Measurements from ENCODE around the gene SPATS2. TPM values are rescaled to one million over a fixed set of nuclear protein-coding genes. Genes with fewer than 3 reads are reported as not detected.

SPATS2 gene
- total RNA-seq, 4 donors from 2014 or later = 5.3 to 7.8 (median 6.7) TPM

DNA sequence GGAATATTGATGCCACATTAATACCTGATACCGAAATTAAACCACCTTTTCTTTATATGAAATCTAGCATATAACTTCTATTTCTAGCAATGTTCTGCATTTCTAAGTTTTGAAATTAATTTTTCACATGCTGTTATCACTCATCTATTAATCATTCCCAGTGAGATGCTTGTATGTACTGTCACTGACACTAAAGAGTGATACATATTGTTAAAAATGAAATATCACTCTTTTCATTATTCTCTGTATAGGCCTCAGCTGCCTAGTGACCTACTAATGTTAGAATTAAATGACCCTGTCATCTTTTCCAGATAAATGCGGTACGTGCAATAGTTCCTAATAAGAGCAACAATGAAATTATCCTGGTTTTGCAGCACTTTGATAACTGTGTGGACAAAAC lies 121.9 kb downstream of the SPATS2 start:
- no peak overlapping the region for H3K27ac ChIP-seq
- H3K27me3 ChIP-seq = no peaks in the 10 kb centered on the region
- no peak overlapping the region for H3K4me3 ChIP-seq
- peaks cover 0 to 11% of the 10 kb centered on the region in 2 donors for H3K36me3 ChIP-seq
- TF ChIP-seq CTCF (IDR thresholded peaks at IDR 0.05 in 4 of 5, conservative IDR thresholded peaks at IDR 0.05 in 1 of 5) (no peak), POLR2A (IDR thresholded peaks at IDR 0.05) (no peak)
- H3K9me3 ChIP-seq = no peaks in the 10 kb centered on the region
- intact Hi-C loops (cut with DNase I; ENCODE audit: low total_unique reads) = no loop called here
- no peak for ATAC-seq
- in situ Hi-C loops (cut with MboI; ENCODE audit: low sequenced_read_pairs in 4 of 4) = no loop called here
- no peak for DNase-seq
- H3K4me1 ChIP-seq = no peaks in the 10 kb centered on the region

DNA sequence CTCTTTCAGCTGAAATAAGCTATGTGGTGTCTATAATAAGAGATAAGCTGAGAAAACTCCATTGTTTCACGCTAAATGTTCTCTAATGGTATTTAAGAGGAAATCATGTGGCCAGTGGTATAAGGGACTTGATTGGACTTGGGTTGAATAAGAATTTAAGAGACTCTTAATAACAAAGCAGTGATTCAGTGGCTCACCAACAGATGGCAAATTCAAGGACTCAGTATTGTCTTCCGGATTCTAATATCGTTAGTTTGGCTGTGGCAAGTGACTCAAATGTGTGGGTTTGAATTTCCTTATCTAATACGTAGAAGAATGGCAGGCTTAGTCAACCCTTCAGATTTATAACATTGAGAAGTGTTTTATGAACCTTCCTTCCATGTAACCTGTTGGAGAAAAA lies 122.5 kb downstream of the SPATS2 start:
- in situ Hi-C loops (cut with MboI; ENCODE audit: low sequenced_read_pairs in 4 of 4) (no loop called here), intact Hi-C loops (cut with DNase I; ENCODE audit: low total_unique reads) (no loop called here)
- no peak for TF ChIP-seq POLR2A (IDR thresholded peaks at IDR 0.05)
- TF ChIP-seq CTCF (IDR thresholded peaks at IDR 0.05 in 4 of 5, conservative IDR thresholded peaks at IDR 0.05 in 1 of 5) = no peak
- Histone ChIP-seq H3K9me3 (no peaks in the 10 kb centered on the region), H3K36me3 (peaks cover 0 to 15% of the 10 kb centered on the region in 2 donors), H3K27me3 (no peaks in the 10 kb centered on the region), H3K27ac (no peak overlapping the region), H3K4me1 (no peaks in the 10 kb centered on the region), H3K4me3 (no peak overlapping the region)
- no peak for DNase-seq
- ATAC-seq = no peak

DNA sequence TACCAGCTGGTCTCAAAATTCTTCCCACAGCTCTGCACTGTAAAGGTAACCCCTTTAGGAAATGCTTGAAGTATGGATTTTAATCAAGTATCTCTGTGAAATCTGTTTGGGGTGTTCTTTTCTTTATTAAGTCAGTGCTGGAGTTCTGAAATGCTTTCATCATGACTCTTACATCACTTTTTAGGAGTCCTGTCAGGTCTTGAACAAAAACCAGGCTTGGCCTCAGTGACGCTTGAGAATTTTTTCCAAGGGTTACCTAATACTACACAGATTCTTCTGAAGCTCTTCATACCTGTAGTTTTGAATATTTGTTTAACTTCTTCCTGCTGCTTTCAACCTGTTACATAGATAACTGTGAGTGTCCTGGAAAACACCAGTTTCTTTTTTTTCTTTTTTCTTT lies 124.6 kb downstream of the SPATS2 start:
- no peak for DNase-seq
- Histone ChIP-seq H3K4me3 (no peak overlapping the region), H3K36me3 (peaks cover 0 to 30% of the 10 kb centered on the region in 2 donors)

DNA sequence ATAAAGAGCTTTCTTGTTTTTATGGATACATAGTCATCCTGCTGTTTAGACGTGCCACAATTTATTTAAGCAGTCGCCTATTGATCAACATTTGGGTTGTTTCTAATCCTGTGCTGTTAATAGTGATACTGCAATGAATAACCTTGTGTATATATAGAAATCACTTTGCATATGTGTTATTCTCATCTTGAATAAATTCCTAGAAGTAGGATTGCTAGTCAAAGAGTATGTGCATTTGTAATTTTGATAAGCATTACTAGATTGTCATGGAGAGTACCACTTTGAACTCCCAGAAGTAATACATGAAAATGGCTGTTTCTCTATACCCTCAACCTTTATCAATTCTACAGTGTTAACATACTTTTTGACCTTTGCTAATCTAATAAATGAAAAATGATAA lies 126.6 kb downstream of the SPATS2 start:
- no peaks in the 10 kb centered on the region for H3K4me1 ChIP-seq
- intact Hi-C loops (cut with DNase I; ENCODE audit: low total_unique reads) (no loop called here), in situ Hi-C loops (cut with MboI; ENCODE audit: low sequenced_read_pairs in 4 of 4) (no loop called here)
- no peak overlapping the region for H3K4me3 ChIP-seq
- DNase-seq (no peak), ATAC-seq (no peak)
- H3K27ac ChIP-seq = no peak overlapping the region
- no peak for TF ChIP-seq POLR2A (IDR thresholded peaks at IDR 0.05)
- TF ChIP-seq CTCF (IDR thresholded peaks at IDR 0.05 in 4 of 5, conservative IDR thresholded peaks at IDR 0.05 in 1 of 5) = no peak
- H3K27me3 ChIP-seq = no peaks in the 10 kb centered on the region
- no peaks in the 10 kb centered on the region for H3K9me3 ChIP-seq
- H3K36me3 ChIP-seq = peaks cover 0 to 36% of the 10 kb centered on the region in 2 donors

More for the DNA sequence above, 124.6 kb downstream of the SPATS2 start:
- no peak for TF ChIP-seq CTCF (IDR thresholded peaks at IDR 0.05 in 4 of 5, conservative IDR thresholded peaks at IDR 0.05 in 1 of 5)
- no peaks in the 10 kb centered on the region for H3K9me3 ChIP-seq
- no peak for ATAC-seq
- intact Hi-C loops (cut with DNase I; ENCODE audit: low total_unique reads) (no loop called here), in situ Hi-C loops (cut with MboI; ENCODE audit: low sequenced_read_pairs in 4 of 4) (no loop called here)
- H3K4me1 ChIP-seq = no peaks in the 10 kb centered on the region
- H3K27me3 ChIP-seq = no peaks in the 10 kb centered on the region
- no peak overlapping the region for H3K27ac ChIP-seq
